ENCODE results near the gene TMEM161A. TPM values are rescaled to one million over a fixed set of nuclear protein-coding genes. Genes with fewer than 3 reads are reported as not detected.

The TMEM161A gene
- total and polyA plus RNA-seq, 9 of the 15 experiments (the other 6 are each of a cell fraction or from before 2014, with no cell fraction given) = 0.63 to 92.3 (median 38.9) TPM

GRCh38 chr19:19105365-19106055, 32.8 kb downstream of the TMEM161A start (continued):
- no peak for TF ChIP-seq ZNF707 (CRISPR knock-in tag; conservative IDR thresholded peaks at IDR 0.05)
- no peak for TF ChIP-seq IFI16 (CRISPR knock-in tag; IDR thresholded peaks at IDR 0.05)
- no peak for TF ChIP-seq ZNF57 (CRISPR knock-in tag; IDR thresholded peaks at IDR 0.05)
- no peak for TF ChIP-seq RNF2 (IDR thresholded peaks at IDR 0.05)
- no peak for TF ChIP-seq ZNF212 (CRISPR knock-in tag; IDR thresholded peaks at IDR 0.05)
- no peak for TF ChIP-seq RBM34 (IDR thresholded peaks at IDR 0.05; ENCODE audit: borderline replicate concordance, insufficient read depth, low read length)
- TF ChIP-seq FIP1L1 (IDR thresholded peaks at IDR 0.05; ENCODE audit: low read depth, low read length, poor library complexity, severe bottlenecking) = no peak
- TF ChIP-seq, protein P1, sequence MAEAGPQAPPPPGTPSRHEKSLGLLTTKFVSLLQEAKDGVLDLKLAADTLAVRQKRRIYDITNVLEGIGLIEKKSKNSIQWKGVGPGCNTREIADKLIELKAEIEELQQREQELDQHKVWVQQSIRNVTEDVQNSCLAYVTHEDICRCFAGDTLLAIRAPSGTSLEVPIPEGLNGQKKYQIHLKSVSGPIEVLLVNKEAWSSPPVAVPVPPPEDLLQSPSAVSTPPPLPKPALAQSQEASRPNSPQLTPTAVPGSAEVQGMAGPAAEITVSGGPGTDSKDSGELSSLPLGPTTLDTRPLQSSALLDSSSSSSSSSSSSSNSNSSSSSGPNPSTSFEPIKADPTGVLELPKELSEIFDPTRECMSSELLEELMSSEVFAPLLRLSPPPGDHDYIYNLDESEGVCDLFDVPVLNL (CRISPR knock-in tag; IDR thresholded peaks at IDR 0.05; ENCODE audit: low read depth) = no peak
- no peak for TF ChIP-seq MTA2 (IDR thresholded peaks at IDR 0.05; ENCODE audit: low read depth)
- peak; percentile 69; the same call in 1 of the 2 replicates for TF ChIP-seq CTBP1 (IDR thresholded peaks at IDR 0.05; ENCODE audit: borderline replicate concordance)
- TF ChIP-seq PURB (CRISPR knock-in tag; IDR thresholded peaks at IDR 0.05; ENCODE audit: low read depth) = no peak
- no peak for TF ChIP-seq ZNF282 (CRISPR knock-in tag; IDR thresholded peaks at IDR 0.05)
- TF ChIP-seq SLC30A9 (CRISPR knock-in tag; IDR thresholded peaks at IDR 0.05) = no peak
- no peak for TF ChIP-seq ZNF347 (CRISPR knock-in tag; IDR thresholded peaks at IDR 0.05; ENCODE audit: low read depth)
- no peak for TF ChIP-seq NR4A1 (CRISPR knock-in tag; IDR thresholded peaks at IDR 0.05)
- no peak for TF ChIP-seq NR4A1 (tag; IDR thresholded peaks at IDR 0.05)
- no peak for TF ChIP-seq PTTG1 (tag; IDR thresholded peaks at IDR 0.05; ENCODE audit: low read depth)
- no peak for TF ChIP-seq ZNF778 (CRISPR knock-in tag; IDR thresholded peaks at IDR 0.05)
- 0 out of 2 replicates have a peak, but pooled peaks have one; percentile 24 for TF ChIP-seq ZBTB17 (CRISPR knock-in tag; IDR thresholded peaks at IDR 0.05)
- no peak for TF ChIP-seq ZNF140 (CRISPR knock-in tag; IDR thresholded peaks at IDR 0.05)
- peak; percentile 85 for TF ChIP-seq ZNF316 (IDR thresholded peaks at IDR 0.05)
- TF ChIP-seq, protein P2, sequence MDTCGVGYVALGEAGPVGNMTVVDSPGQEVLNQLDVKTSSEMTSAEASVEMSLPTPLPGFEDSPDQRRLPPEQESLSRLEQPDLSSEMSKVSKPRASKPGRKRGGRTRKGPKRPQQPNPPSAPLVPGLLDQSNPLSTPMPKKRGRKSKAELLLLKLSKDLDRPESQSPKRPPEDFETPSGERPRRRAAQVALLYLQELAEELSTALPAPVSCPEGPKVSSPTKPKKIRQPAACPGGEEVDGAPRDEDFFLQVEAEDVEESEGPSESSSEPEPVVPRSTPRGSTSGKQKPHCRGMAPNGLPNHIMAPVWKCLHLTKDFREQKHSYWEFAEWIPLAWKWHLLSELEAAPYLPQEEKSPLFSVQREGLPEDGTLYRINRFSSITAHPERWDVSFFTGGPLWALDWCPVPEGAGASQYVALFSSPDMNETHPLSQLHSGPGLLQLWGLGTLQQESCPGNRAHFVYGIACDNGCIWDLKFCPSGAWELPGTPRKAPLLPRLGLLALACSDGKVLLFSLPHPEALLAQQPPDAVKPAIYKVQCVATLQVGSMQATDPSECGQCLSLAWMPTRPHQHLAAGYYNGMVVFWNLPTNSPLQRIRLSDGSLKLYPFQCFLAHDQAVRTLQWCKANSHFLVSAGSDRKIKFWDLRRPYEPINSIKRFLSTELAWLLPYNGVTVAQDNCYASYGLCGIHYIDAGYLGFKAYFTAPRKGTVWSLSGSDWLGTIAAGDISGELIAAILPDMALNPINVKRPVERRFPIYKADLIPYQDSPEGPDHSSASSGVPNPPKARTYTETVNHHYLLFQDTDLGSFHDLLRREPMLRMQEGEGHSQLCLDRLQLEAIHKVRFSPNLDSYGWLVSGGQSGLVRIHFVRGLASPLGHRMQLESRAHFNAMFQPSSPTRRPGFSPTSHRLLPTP (IDR thresholded peaks at IDR 0.05; ENCODE audit: borderline replicate concordance, extremely low read depth, insufficient read length) = no peak
- no peak for TF ChIP-seq MXI1 (IDR thresholded peaks at IDR 0.05; ENCODE audit: low read depth, low read length)
- TF ChIP-seq, protein P3, sequence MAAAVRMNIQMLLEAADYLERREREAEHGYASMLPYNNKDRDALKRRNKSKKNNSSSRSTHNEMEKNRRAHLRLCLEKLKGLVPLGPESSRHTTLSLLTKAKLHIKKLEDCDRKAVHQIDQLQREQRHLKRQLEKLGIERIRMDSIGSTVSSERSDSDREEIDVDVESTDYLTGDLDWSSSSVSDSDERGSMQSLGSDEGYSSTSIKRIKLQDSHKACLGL (CRISPR knock-in tag; IDR thresholded peaks at IDR 0.05; ENCODE audit: borderline replicate concordance, poor library complexity, severe bottlenecking) = no peak
- TF ChIP-seq TEAD1 (CRISPR knock-in tag; IDR thresholded peaks at IDR 0.05) = peak in 1 of 2 experiments; percentile 67; a peak in 1 of 4 replicates
- TF ChIP-seq CHD4 (IDR thresholded peaks at IDR 0.05; ENCODE audit: insufficient read depth, insufficient replicate concordance, low read depth, low read length, poor library complexity, severe bottlenecking) = no peak
